ENCODE data around the gene RNF144A.

The RNF144A gene

DNA sequence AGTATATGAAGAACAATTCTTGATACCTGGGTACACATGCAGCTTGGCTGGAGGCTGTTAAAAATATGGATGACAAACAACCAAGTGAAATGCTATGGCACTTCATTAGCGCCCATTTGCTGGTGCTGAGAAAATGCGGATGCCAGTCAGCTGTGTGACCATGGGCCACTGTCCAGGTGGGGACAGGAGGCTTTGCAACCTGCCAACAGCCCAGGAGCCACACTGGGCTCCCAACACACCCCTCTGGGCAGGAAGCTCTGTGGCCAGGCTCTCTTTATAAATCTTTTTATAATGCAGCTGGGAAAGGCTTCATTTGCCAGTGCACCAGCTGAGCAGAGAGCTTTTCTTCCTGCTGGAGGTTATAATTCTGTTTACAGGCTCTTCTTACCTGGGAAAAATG, 19.9 kb downstream of the RNF144A start:
- Histone ChIP-seq H3K79me2 (ENCODE audit: insufficient read depth, low read length) (peaks cover 4% of the 10 kb centered on the region; the same call in 1 of the 2 replicates), H2AFZ (ENCODE audit: low read length) (no peak overlapping the region), H3K36me3 (ENCODE audit: insufficient read depth, low read length) (peaks cover 3% of the 10 kb centered on the region; the same call in 1 of the 2 replicates), H3K4me3 (ENCODE audit: low read length, poor library complexity, severe bottlenecking) (no peak overlapping the region), H3K9ac (ENCODE audit: low read depth, low read length, poor library complexity, severe bottlenecking) (no peak overlapping the region), H3K9me3 (ENCODE audit: insufficient read depth, low read depth, low read length) (no peaks in the 10 kb centered on the region), H4K20me1 (ENCODE audit: insufficient read depth, low read length, poor library complexity, severe bottlenecking) (no peaks in the 10 kb centered on the region), H3F3A (ENCODE audit: low read depth) (no peaks in the 10 kb centered on the region), H3K4me2 (ENCODE audit: low read depth, low read length, poor library complexity, severe bottlenecking) (peak overlapping the region; percentile 26), H3K9me2 (replicated peaks; ENCODE audit: low read depth, low read length) (no peaks in the 10 kb centered on the region), H3K27me3 (ENCODE audit: insufficient read depth, low read length, poor library complexity, severe bottlenecking) (no peaks in the 10 kb centered on the region), H3K4me1 (ENCODE audit: insufficient read depth, low read length, poor library complexity, severe bottlenecking) (peaks cover 12% of the 10 kb centered on the region)
- TF ChIP-seq, protein P1, sequence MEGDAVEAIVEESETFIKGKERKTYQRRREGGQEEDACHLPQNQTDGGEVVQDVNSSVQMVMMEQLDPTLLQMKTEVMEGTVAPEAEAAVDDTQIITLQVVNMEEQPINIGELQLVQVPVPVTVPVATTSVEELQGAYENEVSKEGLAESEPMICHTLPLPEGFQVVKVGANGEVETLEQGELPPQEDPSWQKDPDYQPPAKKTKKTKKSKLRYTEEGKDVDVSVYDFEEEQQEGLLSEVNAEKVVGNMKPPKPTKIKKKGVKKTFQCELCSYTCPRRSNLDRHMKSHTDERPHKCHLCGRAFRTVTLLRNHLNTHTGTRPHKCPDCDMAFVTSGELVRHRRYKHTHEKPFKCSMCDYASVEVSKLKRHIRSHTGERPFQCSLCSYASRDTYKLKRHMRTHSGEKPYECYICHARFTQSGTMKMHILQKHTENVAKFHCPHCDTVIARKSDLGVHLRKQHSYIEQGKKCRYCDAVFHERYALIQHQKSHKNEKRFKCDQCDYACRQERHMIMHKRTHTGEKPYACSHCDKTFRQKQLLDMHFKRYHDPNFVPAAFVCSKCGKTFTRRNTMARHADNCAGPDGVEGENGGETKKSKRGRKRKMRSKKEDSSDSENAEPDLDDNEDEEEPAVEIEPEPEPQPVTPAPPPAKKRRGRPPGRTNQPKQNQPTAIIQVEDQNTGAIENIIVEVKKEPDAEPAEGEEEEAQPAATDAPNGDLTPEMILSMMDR (conservative IDR thresholded peaks at IDR 0.05; ENCODE audit: low read length): no peak
- no peak for TF ChIP-seq EZH2phosphoT487 (IDR thresholded peaks at IDR 0.05; ENCODE audit: borderline replicate concordance)

DNA sequence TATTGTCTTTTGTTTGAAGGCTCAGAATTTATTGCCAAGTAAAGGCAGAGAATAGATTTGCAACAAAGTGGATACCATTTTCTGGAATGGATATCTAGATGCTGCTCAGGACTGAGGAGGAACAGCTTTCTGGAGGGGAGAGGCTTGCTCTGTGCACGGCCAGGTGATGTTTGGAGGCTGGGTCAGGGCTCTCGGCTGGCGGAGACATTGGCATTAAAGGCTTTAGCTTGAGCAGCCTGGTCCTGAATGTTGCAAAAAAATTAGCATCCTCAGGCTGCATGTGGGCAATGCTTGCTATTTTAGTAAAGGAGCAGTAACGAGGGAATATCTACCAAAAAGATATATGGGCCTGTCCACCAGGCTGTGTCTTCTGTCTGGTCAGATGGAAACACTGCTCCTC, 20.4 kb downstream of the RNF144A start:
- H3K36me3 ChIP-seq (ENCODE audit: insufficient read depth, low read length): peaks cover 7% of the 10 kb centered on the region; the same call in 1 of the 2 replicates
- no peaks in the 10 kb centered on the region for H3F3A ChIP-seq (ENCODE audit: low read depth)
- peaks cover 12% of the 10 kb centered on the region for H3K4me1 ChIP-seq (ENCODE audit: insufficient read depth, low read length, poor library complexity, severe bottlenecking)
- no peaks in the 10 kb centered on the region for H3K9me3 ChIP-seq (ENCODE audit: insufficient read depth, low read depth, low read length)
- TF ChIP-seq, protein P1 (conservative IDR thresholded peaks at IDR 0.05; ENCODE audit: low read length): no peak
- TF ChIP-seq EZH2phosphoT487 (IDR thresholded peaks at IDR 0.05; ENCODE audit: borderline replicate concordance): no peak
- H3K9me2 ChIP-seq (replicated peaks; ENCODE audit: low read depth, low read length): no peaks in the 10 kb centered on the region
- no peak overlapping the region for H3K9ac ChIP-seq (ENCODE audit: low read depth, low read length, poor library complexity, severe bottlenecking)
- no peak overlapping the region for H3K4me3 ChIP-seq (ENCODE audit: low read length, poor library complexity, severe bottlenecking)
- no peak overlapping the region for H2AFZ ChIP-seq (ENCODE audit: low read length)
- peaks cover 4% of the 10 kb centered on the region; the same call in 1 of the 2 replicates for H3K79me2 ChIP-seq (ENCODE audit: insufficient read depth, low read length)
- H4K20me1 ChIP-seq (ENCODE audit: insufficient read depth, low read length, poor library complexity, severe bottlenecking): no peaks in the 10 kb centered on the region
- H3K27me3 ChIP-seq (ENCODE audit: insufficient read depth, low read length, poor library complexity, severe bottlenecking): no peaks in the 10 kb centered on the region
- H3K4me2 ChIP-seq (ENCODE audit: low read depth, low read length, poor library complexity, severe bottlenecking): peak overlapping the region; percentile 26

DNA sequence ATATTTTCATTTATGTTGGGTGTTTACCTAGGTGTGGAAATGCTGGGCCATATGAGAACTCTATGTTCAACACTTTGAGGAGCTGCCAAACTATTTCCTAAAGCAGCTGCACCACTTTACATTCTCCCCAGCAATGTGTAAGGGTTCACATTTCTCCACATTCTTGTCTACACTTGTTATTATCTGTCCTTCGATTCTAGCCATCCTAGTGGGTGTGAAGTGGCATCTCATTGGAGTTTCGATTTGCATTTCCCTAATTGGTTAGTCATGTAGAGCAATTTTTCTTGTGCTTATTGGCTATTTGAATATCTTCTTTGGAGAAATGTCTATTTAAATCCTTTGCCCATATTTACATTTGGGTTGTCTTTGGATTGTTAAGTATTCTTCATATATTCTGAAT, 21.9 kb downstream of the RNF144A start:
- Histone ChIP-seq H4K20me1 (ENCODE audit: insufficient read depth, low read length, poor library complexity, severe bottlenecking) (no peaks in the 10 kb centered on the region), H3F3A (ENCODE audit: low read depth) (no peaks in the 10 kb centered on the region), H3K27me3 (ENCODE audit: insufficient read depth, low read length, poor library complexity, severe bottlenecking) (no peaks in the 10 kb centered on the region), H3K79me2 (ENCODE audit: insufficient read depth, low read length) (peaks cover 4% of the 10 kb centered on the region; the same call in 1 of the 2 replicates), H3K9ac (ENCODE audit: low read depth, low read length, poor library complexity, severe bottlenecking) (no peak overlapping the region), H3K36me3 (ENCODE audit: insufficient read depth, low read length) (peaks cover 18% of the 10 kb centered on the region; the same call in 1 of the 2 replicates), H3K4me1 (ENCODE audit: insufficient read depth, low read length, poor library complexity, severe bottlenecking) (peaks cover 12% of the 10 kb centered on the region), H3K4me3 (ENCODE audit: low read length, poor library complexity, severe bottlenecking) (no peak overlapping the region), H3K9me2 (replicated peaks; ENCODE audit: low read depth, low read length) (no peaks in the 10 kb centered on the region), H2AFZ (ENCODE audit: low read length) (no peak overlapping the region), H3K9me3 (ENCODE audit: insufficient read depth, low read depth, low read length) (no peaks in the 10 kb centered on the region), H3K4me2 (ENCODE audit: low read depth, low read length, poor library complexity, severe bottlenecking) (no peak overlapping the region)
- TF ChIP-seq EZH2phosphoT487 (IDR thresholded peaks at IDR 0.05; ENCODE audit: borderline replicate concordance): no peak
- TF ChIP-seq, protein P1 (conservative IDR thresholded peaks at IDR 0.05; ENCODE audit: low read length): no peak
